H9 (cell line): ENCODE measurements around the gene IGDCC3. TPM values are rescaled to one million over a fixed set of nuclear protein-coding genes. Genes with fewer than 3 reads are reported as not detected.

Experiments
- DNase-seq: peaks from one replicate; pipeline ENCODE4 v3.0.0-alpha.2; 2017
- H2AFZ ChIP-seq: one replicate; pipeline ENCODE4 v1.6.1; 2013; ENCODE audit warnings: mild to moderate bottlenecking, low read length, control low read depth, moderate library complexity
- H2AK5ac ChIP-seq: 2 replicates; pipeline ENCODE4 v1.6.1; 2013; ENCODE audit warnings: low read length, control low read depth, mixed read lengths; ENCODE audit not compliant: insufficient read length
- H2BK120ac ChIP-seq: one replicate; pipeline ENCODE4 v1.6.1; 2013; ENCODE audit warnings: low read depth, mild to moderate bottlenecking, low read length, control low read depth, inconsistent platforms; ENCODE audit not compliant: poor library complexity, severe bottlenecking
- H2BK12ac ChIP-seq: 2 replicates; pipeline ENCODE4 v1.6.1; 2013; ENCODE audit warnings: low read length, control low read depth, mixed read lengths, low read depth; ENCODE audit not compliant: insufficient read length
- H2BK15ac ChIP-seq: 2 replicates; pipeline ENCODE4 v1.6.1; 2013; ENCODE audit warnings: low read depth, low read length, control low read depth
- H2BK20ac ChIP-seq: one replicate; pipeline ENCODE4 v1.6.1; 2013; ENCODE audit warnings: low read depth, mild to moderate bottlenecking, low read length, control low read depth, inconsistent platforms; ENCODE audit not compliant: poor library complexity, severe bottlenecking
- H2BK5ac ChIP-seq: 2 replicates; pipeline ENCODE4 v1.6.1; 2013; ENCODE audit warnings: low read length, control low read depth, mixed read lengths; ENCODE audit not compliant: insufficient read length
- H3K14ac ChIP-seq: 2 replicates; pipeline ENCODE4 v1.6.1; 2013; ENCODE audit warnings: low read length, control low read depth; ENCODE audit not compliant: insufficient read depth
- H3K18ac ChIP-seq: 2 replicates; pipeline ENCODE4 v1.6.1; 2013; ENCODE audit warnings: low read depth, mild to moderate bottlenecking, mixed read lengths, low read length, control low read depth; ENCODE audit not compliant: insufficient read length
- H3K23ac ChIP-seq: 2 replicates; pipeline ENCODE4 v1.6.1; 2013; ENCODE audit warnings: low read length, control low read depth, mixed read lengths, low read depth; ENCODE audit not compliant: insufficient read length
- H3K23me2 ChIP-seq: 2 replicates; pipeline ENCODE4 v1.6.1; 2013; ENCODE audit warnings: low read depth, mild to moderate bottlenecking, mixed read lengths, low read length, control low read depth; ENCODE audit not compliant: insufficient read length, poor library complexity, severe bottlenecking
- H3K27ac ChIP-seq: 2 replicates; pipeline ENCODE4 v1.5.1; 2013; ENCODE audit warnings: low read length, control low read depth, mixed read lengths, low read depth; ENCODE audit not compliant: insufficient read length
- H3K27me3 ChIP-seq: 2 replicates; pipeline ENCODE4 v1.6.1; 2013; ENCODE audit warnings: low read length, control low read depth, inconsistent platforms; ENCODE audit not compliant: insufficient read depth
- H3K4ac ChIP-seq: 2 replicates; pipeline ENCODE4 v1.6.1; 2013; ENCODE audit warnings: low read depth, mild to moderate bottlenecking, control low read depth, inconsistent platforms, low read length, moderate library complexity
- H3K4me1 ChIP-seq: 2 replicates; pipeline ENCODE4 v1.6.1; 2013; ENCODE audit warnings: low read length, control low read depth, inconsistent platforms; ENCODE audit not compliant: insufficient read depth
- H3K4me2 ChIP-seq: 2 replicates; pipeline ENCODE4 v1.6.1; 2013; ENCODE audit warnings: low read length, control low read depth, mixed read lengths; ENCODE audit not compliant: insufficient read length, insufficient read depth
- H3K56ac ChIP-seq: 2 replicates; pipeline ENCODE4 v1.6.1; 2013; ENCODE audit warnings: low read depth, mild to moderate bottlenecking, mixed read lengths, low read length, control low read depth; ENCODE audit not compliant: insufficient read length
- H3K79me1 ChIP-seq: 2 replicates; pipeline ENCODE4 v1.6.1; 2013; ENCODE audit warnings: low read depth, mild to moderate bottlenecking, moderate library complexity, low read length, control low read depth, inconsistent platforms; ENCODE audit not compliant: insufficient read depth, poor library complexity, severe bottlenecking
- H3K79me2 ChIP-seq: 2 replicates; pipeline ENCODE4 v1.6.1; 2013; ENCODE audit warnings: low read length, control low read depth, inconsistent platforms; ENCODE audit not compliant: insufficient read depth
- H3K9ac ChIP-seq: 2 replicates; pipeline ENCODE4 v1.6.1; 2013; ENCODE audit warnings: low read length, control low read depth, mixed read lengths; ENCODE audit not compliant: insufficient read length; ENCODE audit errors: extremely low read depth
- H3K9me3 ChIP-seq: one replicate; pipeline ENCODE4 v1.6.1; 2013; ENCODE audit warnings: low read depth, low read length, inconsistent platforms; ENCODE audit not compliant: control insufficient read depth
- H3T11ph ChIP-seq: one replicate; pipeline ENCODE4 v1.6.1; 2013; ENCODE audit warnings: mild to moderate bottlenecking, low read length, control low read depth, inconsistent platforms
- H4K20me1 ChIP-seq: one replicate; pipeline ENCODE4 v1.6.1; 2013; ENCODE audit not compliant: control insufficient read depth, insufficient read length, insufficient read depth
- H4K5ac ChIP-seq: 2 replicates; pipeline ENCODE4 v1.6.1; 2013; ENCODE audit warnings: low read depth, mild to moderate bottlenecking, mixed read lengths, low read length, control low read depth; ENCODE audit not compliant: insufficient read length
- H4K8ac ChIP-seq: replicated peaks from 2 replicates; pipeline ENCODE4 v1.6.1; 2013; ENCODE audit warnings: low read length, control low read depth, mixed read lengths, low read depth; ENCODE audit not compliant: insufficient read length
- H4K91ac ChIP-seq: 2 replicates; pipeline ENCODE4 v1.6.1; 2013; ENCODE audit warnings: low read depth, mild to moderate bottlenecking, moderate library complexity, mixed read lengths, low read length, control low read depth; ENCODE audit not compliant: insufficient read length
- H3K27ac Mint-ChIP-seq, 3 experiments: 2 replicates in 2 of 3; 3 replicates in 1 of 3; pipeline ENCODE4 v1.8.0; 2020 to 2021; ENCODE audit warnings: mixed read lengths in 3 of 3, mild to moderate bottlenecking in 1 of 3, moderate library complexity in 1 of 3
- H3K27me3 Mint-ChIP-seq: 2 replicates; pipeline ENCODE4 v1.8.0; 2021; ENCODE audit warnings: low read depth, mild to moderate bottlenecking, moderate library complexity, mixed read lengths
- H3K36me3 Mint-ChIP-seq, 3 experiments: 2 replicates in 2 of 3; 3 replicates in 1 of 3; pipeline ENCODE4 v1.8.0; 2020 to 2021; ENCODE audit warnings: low read depth in 3 of 3, mixed read lengths in 3 of 3; ENCODE audit not compliant: insufficient read depth in 1 of 3
- H3K4me1 Mint-ChIP-seq, 2 experiments: 2 replicates each; pipeline ENCODE4 v1.8.0; 2020; ENCODE audit warnings: mixed read lengths in 2 of 2
- H3K4me3 Mint-ChIP-seq, 2 experiments: 2 replicates in 1 of 2; 3 replicates in 1 of 2; pipeline ENCODE4 v1.8.0; 2020 to 2021; ENCODE audit warnings: mild to moderate bottlenecking in 2 of 2, mixed read lengths in 2 of 2, moderate library complexity in 1 of 2
- H3K9me3 Mint-ChIP-seq, 2 experiments: 2 replicates in 1 of 2; 3 replicates in 1 of 2; pipeline ENCODE4 v1.8.0; 2020; ENCODE audit warnings: mild to moderate bottlenecking in 2 of 2, mixed read lengths in 2 of 2, moderate library complexity in 1 of 2
- CTCF ChIP-seq: fragments of 200-600 bp; sonication (generic); conservative IDR thresholded peaks from 3 replicates; pipeline ENCODE4 v1.8.0; 2021; ENCODE audit warnings: antibody characterized with exemption, mild to moderate bottlenecking
- WGBS: extraction: QIAGEN DNeasy Blood & Tissue Kit; methylation state at CpG from one replicate; pipeline ENCODE4 v1.1.7; 2013; ENCODE audit warnings: missing lambda C conversion rate, low lambda C conversion rate, mixed read lengths; ENCODE audit not compliant: insufficient read length; ENCODE audit errors: extremely low coverage; 5-methylcytosine and 5-hydroxymethylcytosine counted together
- total RNA-seq: library from RNA; stranded (reverse); gene quantifications from 2 replicates; pipeline ENCODE4 v1.2.1, GENCODE V29; 2021

The IGDCC3 gene
- total RNA-seq, 1 experiment from 2014 or later = 18.9 TPM

- Mint-ChIP-seq H3K4me3 (no peak overlapping the region), H3K27ac (no peak overlapping the region), H3K27me3 (no peaks in the 10 kb centered on the region), H3K4me1 (peaks cover 17 to 25% of the 10 kb centered on the region in 2 experiments; a peak in 3 of 4 replicates), H3K36me3 (no peaks in the 10 kb centered on the region), H3K9me3 (no peaks in the 10 kb centered on the region; a peak in 1 of 5 replicates)
- Histone ChIP-seq H3K9ac (no peak overlapping the region), H3K27ac (no peak overlapping the region), H2BK20ac (no peak overlapping the region), H3K23ac (no peak overlapping the region), H2BK5ac (no peak overlapping the region), H2BK15ac (no peak overlapping the region), H2BK12ac (no peak overlapping the region), H2AK5ac (no peak overlapping the region), H3K79me2 (no peaks in the 10 kb centered on the region), H4K8ac (no peak overlapping the region), H4K91ac (no peak overlapping the region), H4K20me1 (no peaks in the 10 kb centered on the region), H3K23me2 (peaks cover 7% of the 10 kb centered on the region), H2BK120ac (no peak overlapping the region), H3K18ac (no peak overlapping the region), H3K14ac (no peak overlapping the region), H2AFZ (no peak overlapping the region), H3K9me3 (no peaks in the 10 kb centered on the region), H3K4me1 (no peaks in the 10 kb centered on the region), H3K4me2 (no peak overlapping the region), H3T11ph (no peak overlapping the region), H3K79me1 (no peaks in the 10 kb centered on the region), H3K56ac (no peak overlapping the region), H4K5ac (no peak overlapping the region), H3K27me3 (no peaks in the 10 kb centered on the region), H3K4ac (no peak overlapping the region; the same call in 1 of the 2 replicates)
- WGBS = no CpG with 5 or more reads among the region's 6 CpGs
- no peak for DNase-seq
- TF ChIP-seq CTCF = no peak
Observed at GRCh38 chr15:65307978-65308377, 69.8 kb downstream of the IGDCC3 start.
